ENCODE measurements around the gene FNDC5. TPM values are rescaled to one million over a fixed set of nuclear protein-coding genes. Genes with fewer than 3 reads are reported as not detected.

Gene FNDC5
- total and polyA plus RNA-seq, 2 experiments from 2014 or later, result 1.0 to 1.7 TPM

DNA sequence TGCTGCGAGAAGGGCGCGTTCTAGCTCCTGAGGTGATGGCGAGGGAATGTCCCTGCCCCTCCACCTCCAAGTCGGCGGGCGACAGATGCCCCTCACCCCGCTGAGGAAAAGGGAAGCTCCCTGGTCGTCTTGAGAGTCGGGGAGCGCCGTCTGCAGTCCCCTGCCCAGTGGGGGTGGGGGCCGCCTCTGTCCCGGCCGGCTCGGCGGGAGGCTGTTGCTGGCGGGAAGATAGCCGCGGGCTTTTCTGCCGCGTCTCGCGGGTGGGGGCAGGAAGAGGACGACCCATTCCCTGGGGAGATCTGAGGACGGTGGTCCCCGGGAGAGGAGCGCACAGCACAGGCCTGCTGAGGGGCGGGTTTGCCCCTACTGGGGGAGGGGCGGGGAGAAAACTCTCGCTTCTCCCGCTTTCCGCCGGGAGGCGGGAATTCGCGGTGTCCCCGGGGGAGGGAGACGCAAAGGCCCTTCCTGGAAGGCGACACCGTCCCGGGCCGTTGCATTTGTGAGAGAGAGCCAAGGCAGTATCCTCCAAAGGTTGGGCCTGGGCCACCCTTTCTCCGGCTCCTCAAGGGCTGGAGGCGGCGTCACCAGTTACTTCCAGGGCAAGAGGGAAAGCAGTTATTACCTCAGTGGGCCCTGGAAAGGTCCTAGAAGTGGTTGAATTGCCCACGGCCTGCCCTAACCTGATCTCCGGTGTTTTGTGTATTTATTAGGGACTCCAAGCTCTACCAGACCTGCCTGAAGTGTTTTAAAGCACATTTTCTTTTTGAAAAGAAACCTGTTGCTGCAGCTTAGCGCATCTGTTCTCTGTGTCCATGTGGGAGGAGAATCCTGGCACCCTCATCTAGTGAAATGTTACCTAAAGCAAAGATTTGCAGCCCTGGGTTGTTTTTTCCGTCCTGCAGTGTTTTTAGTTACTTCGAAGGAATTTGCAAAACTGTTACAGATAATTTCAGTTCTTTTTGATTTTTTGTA is 52.6 kb downstream of the FNDC5 start (continued):
- no peak for TF ChIP-seq ZNF114 (CRISPR knock-in tag; IDR thresholded peaks at IDR 0.05)
- no peak for TF ChIP-seq JUNB (IDR thresholded peaks at IDR 0.05; ENCODE audit: unreplicated experiment)
- no peak for TF ChIP-seq EZH2 (IDR thresholded peaks at IDR 0.05; ENCODE audit: low read depth, unreplicated experiment)

DNA sequence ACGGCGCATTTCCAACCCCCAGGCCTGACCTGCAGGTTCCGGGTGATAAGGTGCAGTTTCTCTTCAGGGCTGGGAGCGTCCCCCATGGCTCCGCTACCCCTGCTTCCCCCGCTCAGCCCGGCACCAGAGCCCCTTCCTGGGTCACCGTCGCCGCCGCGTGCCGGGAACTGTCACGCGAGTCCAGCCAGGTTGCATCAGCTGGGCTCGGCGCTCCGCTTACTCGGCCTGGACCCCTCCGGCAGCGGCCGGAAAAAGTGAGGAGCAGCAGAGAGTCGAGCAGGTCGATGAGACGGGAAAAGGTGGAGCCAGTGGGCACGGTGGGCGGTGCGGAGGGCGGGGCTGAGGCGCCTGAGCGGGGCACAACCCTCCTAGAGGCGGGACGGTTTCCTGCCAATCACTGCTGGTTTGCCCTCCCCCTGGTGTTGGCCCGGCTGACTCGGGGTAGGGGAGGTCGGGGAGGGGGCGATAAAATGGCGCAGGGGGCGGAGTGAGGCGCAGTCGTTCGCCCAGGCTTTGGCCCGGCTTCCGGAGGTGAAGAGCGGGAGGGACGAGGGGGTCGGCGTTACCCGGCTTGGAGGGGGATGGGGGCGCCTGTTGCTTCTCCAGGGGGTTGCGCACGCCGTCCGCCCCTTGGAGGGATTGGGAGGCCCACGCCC is 53.4 kb downstream of the FNDC5 start, which contains the start of the genes S100PBP and YARS1:
TSS of gene S100PBP (plus strand) at position 495 of the 656 bp plus-strand sequence. CDS start 8,447 bp downstream, outside the sequence.
TSS of gene YARS1 (minus strand) at position 200 of the 656 bp plus-strand sequence. CDS start at position 86, 114 bp downstream.
- peak within 1 kb of the TSS; percentile 64; the same call in 1 of the 2 replicates for H2AFZ ChIP-seq
- ATAC-seq (peak; percentile 88), DNase-seq (ENCODE audit: low spot score) (peak; percentile 98)
- H3K4me3 ChIP-seq, result peak within 1 kb of the TSS; percentile 100
- Mint-ChIP-seq H3K27me3 (ENCODE audit: insufficient read depth, low read depth, poor library complexity) (peaks cover 7% of the 10 kb centered on the region), H3K27ac (peak within 1 kb of the TSS; percentile 96), H3K4me3 (peak within 1 kb of the TSS; percentile 98), H3K9me3 (no peaks in the 10 kb centered on the region; the same call in 2 of the 3 replicates), H3K4me1 (peaks cover 39% of the 10 kb centered on the region), H3K36me3 (ENCODE audit: low read depth) (peaks cover 40% of the 10 kb centered on the region)
- H3K36me3 ChIP-seq (ENCODE audit: insufficient read depth), result peaks cover 16% of the 10 kb centered on the region; the same call in 1 of the 2 replicates
- H3K4me1 ChIP-seq (ENCODE audit: insufficient read depth), result peaks cover 36% of the 10 kb centered on the region
- H3K27me3 ChIP-seq (ENCODE audit: insufficient read depth), result no peaks in the 10 kb centered on the region
- H3K27ac ChIP-seq (ENCODE audit: low read depth), result peak within 1 kb of the TSS; percentile 99
- H4K20me1 ChIP-seq (replicated peaks; ENCODE audit: insufficient read depth), result peaks cover 33% of the 10 kb centered on the region; the same call in 1 of the 2 replicates
- H3K4me2 ChIP-seq, result peak within 1 kb of the TSS; percentile 91
- H3K9me2 ChIP-seq (ENCODE audit: insufficient read depth), result no peaks in the 10 kb centered on the region
- H3K79me2 ChIP-seq (replicated peaks; ENCODE audit: insufficient read depth), result peaks cover 88% of the 10 kb centered on the region
- H3F3A ChIP-seq (replicated peaks; ENCODE audit: low read depth), result peaks cover 5% of the 10 kb centered on the region
- TF ChIP-seq, protein P1, sequence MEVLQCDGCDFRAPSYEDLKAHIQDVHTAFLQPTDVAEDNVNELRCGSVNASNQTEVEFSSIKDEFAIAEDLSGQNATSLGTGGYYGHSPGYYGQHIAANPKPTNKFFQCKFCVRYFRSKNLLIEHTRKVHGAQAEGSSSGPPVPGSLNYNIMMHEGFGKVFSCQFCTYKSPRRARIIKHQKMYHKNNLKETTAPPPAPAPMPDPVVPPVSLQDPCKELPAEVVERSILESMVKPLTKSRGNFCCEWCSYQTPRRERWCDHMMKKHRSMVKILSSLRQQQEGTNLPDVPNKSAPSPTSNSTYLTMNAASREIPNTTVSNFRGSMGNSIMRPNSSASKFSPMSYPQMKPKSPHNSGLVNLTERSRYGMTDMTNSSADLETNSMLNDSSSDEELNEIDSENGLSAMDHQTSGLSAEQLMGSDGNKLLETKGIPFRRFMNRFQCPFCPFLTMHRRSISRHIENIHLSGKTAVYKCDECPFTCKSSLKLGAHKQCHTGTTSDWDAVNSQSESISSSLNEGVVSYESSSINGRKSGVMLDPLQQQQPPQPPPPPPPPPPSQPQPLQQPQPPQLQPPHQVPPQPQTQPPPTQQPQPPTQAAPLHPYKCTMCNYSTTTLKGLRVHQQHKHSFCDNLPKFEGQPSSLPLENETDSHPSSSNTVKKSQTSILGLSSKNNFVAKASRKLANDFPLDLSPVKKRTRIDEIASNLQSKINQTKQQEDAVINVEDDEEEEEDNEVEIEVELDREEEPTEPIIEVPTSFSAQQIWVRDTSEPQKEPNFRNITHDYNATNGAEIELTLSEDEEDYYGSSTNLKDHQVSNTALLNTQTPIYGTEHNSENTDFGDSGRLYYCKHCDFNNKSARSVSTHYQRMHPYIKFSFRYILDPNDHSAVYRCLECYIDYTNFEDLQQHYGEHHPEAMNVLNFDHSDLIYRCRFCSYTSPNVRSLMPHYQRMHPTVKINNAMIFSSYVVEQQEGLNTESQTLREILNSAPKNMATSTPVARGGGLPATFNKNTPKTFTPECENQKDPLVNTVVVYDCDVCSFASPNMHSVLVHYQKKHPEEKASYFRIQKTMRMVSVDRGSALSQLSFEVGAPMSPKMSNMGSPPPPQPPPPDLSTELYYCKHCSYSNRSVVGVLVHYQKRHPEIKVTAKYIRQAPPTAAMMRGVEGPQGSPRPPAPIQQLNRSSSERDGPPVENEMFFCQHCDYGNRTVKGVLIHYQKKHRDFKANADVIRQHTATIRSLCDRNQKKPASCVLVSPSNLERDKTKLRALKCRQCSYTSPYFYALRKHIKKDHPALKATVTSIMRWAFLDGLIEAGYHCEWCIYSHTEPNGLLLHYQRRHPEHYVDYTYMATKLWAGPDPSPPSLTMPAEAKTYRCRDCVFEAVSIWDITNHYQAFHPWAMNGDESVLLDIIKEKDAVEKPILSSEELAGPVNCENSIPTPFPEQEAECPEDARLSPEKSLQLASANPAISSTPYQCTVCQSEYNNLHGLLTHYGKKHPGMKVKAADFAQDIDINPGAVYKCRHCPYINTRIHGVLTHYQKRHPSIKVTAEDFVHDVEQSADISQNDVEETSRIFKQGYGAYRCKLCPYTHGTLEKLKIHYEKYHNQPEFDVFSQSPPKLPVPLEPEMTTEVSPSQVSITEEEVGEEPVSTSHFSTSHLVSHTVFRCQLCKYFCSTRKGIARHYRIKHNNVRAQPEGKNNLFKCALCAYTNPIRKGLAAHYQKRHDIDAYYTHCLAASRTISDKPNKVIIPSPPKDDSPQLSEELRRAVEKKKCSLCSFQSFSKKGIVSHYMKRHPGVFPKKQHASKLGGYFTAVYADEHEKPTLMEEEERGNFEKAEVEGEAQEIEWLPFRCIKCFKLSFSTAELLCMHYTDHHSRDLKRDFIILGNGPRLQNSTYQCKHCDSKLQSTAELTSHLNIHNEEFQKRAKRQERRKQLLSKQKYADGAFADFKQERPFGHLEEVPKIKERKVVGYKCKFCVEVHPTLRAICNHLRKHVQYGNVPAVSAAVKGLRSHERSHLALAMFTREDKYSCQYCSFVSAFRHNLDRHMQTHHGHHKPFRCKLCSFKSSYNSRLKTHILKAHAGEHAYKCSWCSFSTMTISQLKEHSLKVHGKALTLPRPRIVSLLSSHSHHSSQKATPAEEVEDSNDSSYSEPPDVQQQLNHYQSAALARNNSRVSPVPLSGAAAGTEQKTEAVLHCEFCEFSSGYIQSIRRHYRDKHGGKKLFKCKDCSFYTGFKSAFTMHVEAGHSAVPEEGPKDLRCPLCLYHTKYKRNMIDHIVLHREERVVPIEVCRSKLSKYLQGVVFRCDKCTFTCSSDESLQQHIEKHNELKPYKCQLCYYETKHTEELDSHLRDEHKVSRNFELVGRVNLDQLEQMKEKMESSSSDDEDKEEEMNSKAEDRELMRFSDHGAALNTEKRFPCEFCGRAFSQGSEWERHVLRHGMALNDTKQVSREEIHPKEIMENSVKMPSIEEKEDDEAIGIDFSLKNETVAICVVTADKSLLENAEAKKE (CRISPR knock-in tag; IDR thresholded peaks at IDR 0.05), result no peak
- TF ChIP-seq JUNB (IDR thresholded peaks at IDR 0.05; ENCODE audit: unreplicated experiment) (no peak), POLR2AphosphoS5 (IDR thresholded peaks at IDR 0.05; ENCODE audit: low read depth) (peak; percentile 81), STAT1 (IDR thresholded peaks at IDR 0.05; ENCODE audit: unreplicated experiment) (no peak), EZH2phosphoT487 (IDR thresholded peaks at IDR 0.05; ENCODE audit: unreplicated experiment) (no peak), ZNF331 (CRISPR knock-in tag; IDR thresholded peaks at IDR 0.05; ENCODE audit: low read depth) (no peak), EZH2 (IDR thresholded peaks at IDR 0.05; ENCODE audit: low read depth, unreplicated experiment) (no peak), CREB1 (CRISPR knock-in tag; IDR thresholded peaks at IDR 0.05; ENCODE audit: low read depth) (peak; percentile 66)
- TF ChIP-seq, protein P2, sequence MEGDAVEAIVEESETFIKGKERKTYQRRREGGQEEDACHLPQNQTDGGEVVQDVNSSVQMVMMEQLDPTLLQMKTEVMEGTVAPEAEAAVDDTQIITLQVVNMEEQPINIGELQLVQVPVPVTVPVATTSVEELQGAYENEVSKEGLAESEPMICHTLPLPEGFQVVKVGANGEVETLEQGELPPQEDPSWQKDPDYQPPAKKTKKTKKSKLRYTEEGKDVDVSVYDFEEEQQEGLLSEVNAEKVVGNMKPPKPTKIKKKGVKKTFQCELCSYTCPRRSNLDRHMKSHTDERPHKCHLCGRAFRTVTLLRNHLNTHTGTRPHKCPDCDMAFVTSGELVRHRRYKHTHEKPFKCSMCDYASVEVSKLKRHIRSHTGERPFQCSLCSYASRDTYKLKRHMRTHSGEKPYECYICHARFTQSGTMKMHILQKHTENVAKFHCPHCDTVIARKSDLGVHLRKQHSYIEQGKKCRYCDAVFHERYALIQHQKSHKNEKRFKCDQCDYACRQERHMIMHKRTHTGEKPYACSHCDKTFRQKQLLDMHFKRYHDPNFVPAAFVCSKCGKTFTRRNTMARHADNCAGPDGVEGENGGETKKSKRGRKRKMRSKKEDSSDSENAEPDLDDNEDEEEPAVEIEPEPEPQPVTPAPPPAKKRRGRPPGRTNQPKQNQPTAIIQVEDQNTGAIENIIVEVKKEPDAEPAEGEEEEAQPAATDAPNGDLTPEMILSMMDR (conservative IDR thresholded peaks at IDR 0.05; ENCODE audit: low read depth in 2 of 2), result no peak
- TF ChIP-seq, protein P3, sequence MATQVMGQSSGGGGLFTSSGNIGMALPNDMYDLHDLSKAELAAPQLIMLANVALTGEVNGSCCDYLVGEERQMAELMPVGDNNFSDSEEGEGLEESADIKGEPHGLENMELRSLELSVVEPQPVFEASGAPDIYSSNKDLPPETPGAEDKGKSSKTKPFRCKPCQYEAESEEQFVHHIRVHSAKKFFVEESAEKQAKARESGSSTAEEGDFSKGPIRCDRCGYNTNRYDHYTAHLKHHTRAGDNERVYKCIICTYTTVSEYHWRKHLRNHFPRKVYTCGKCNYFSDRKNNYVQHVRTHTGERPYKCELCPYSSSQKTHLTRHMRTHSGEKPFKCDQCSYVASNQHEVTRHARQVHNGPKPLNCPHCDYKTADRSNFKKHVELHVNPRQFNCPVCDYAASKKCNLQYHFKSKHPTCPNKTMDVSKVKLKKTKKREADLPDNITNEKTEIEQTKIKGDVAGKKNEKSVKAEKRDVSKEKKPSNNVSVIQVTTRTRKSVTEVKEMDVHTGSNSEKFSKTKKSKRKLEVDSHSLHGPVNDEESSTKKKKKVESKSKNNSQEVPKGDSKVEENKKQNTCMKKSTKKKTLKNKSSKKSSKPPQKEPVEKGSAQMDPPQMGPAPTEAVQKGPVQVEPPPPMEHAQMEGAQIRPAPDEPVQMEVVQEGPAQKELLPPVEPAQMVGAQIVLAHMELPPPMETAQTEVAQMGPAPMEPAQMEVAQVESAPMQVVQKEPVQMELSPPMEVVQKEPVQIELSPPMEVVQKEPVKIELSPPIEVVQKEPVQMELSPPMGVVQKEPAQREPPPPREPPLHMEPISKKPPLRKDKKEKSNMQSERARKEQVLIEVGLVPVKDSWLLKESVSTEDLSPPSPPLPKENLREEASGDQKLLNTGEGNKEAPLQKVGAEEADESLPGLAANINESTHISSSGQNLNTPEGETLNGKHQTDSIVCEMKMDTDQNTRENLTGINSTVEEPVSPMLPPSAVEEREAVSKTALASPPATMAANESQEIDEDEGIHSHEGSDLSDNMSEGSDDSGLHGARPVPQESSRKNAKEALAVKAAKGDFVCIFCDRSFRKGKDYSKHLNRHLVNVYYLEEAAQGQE (IDR thresholded peaks at IDR 0.05; ENCODE audit: unreplicated experiment), result peak; percentile 47

Data from GM23338 (cell line).